Brain pericyte (primary cell): ENCODE measurements around the gene CRYBA2.

Source experiments
- DNase-seq: peaks from one replicate; pipeline ENCODE4 v3.0.0-alpha.2; 2012; ENCODE audit warnings: low read depth, low spot score

The CRYBA2 gene

GRCh38 chr2:218956039-218956438, 37.2 kb downstream of the CRYBA2 start:
- DNase-seq, result no peak

GRCh38 chr2:218954541-218955300, 38.5 kb downstream of the CRYBA2 start:
- no peak for DNase-seq

GRCh38 chr2:218953366-218953954, 39.8 kb downstream of the CRYBA2 start:
- no peak for DNase-seq

- DNase-seq, result no peak
Measured at GRCh38 chr2:218952160-218952559, 41.1 kb downstream of the CRYBA2 start.

- no peak for DNase-seq
Measured at GRCh38 chr2:218946621-218947020, 46.6 kb downstream of the CRYBA2 start.

GRCh38 chr2:218944759-218945404, 48.3 kb downstream of the CRYBA2 start:
- DNase-seq, result no peak
